ENCODE data around the gene TUNAR. TPM values are rescaled to one million over a fixed set of nuclear protein-coding genes. Genes with fewer than 3 reads are reported as not detected.

Gene TUNAR
- total RNA-seq, 1 experiment from 2014 or later: 0.10 TPM

DNA sequence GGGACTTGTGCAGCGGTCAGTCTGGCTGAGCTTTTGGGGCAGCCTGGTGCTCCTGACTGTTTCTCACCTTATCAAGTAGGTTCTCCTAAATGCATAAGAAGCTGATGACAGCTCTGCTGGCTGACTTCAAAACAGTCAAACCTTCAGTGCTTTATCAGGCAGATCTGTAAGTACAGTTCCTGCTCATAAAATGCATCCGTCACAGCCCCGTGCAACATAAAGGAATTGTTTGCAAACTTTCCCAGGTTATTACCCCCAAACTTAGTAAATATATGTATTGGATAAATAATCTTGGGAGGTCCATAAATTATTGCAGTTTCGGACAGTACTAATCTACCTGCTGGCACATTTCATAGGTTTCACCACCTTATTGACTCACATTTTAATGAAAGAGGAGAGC is 10.7 kb downstream of the TUNAR start:
- DNase-seq (ENCODE audit: low read depth, low spot score) (no peak), ATAC-seq (no peak)
- BruUV-seq (replicated peaks): no TSS peak
- TF ChIP-seq SIN3A (IDR thresholded peaks at IDR 0.05; ENCODE audit: borderline replicate concordance, insufficient read depth, low read depth, low read length) (no peak), TCF7L2 (IDR thresholded peaks at IDR 0.05; ENCODE audit: low read depth, low read length) (no peak), REST (IDR thresholded peaks at IDR 0.05; ENCODE audit: insufficient read depth in 1 of 2, low read depth in 2 of 2, low read length in 1 of 2) (no peak), POLR2AphosphoS5 (IDR thresholded peaks at IDR 0.05; ENCODE audit: low read depth, low read length) (no peak)
- TF ChIP-seq, protein P1, sequence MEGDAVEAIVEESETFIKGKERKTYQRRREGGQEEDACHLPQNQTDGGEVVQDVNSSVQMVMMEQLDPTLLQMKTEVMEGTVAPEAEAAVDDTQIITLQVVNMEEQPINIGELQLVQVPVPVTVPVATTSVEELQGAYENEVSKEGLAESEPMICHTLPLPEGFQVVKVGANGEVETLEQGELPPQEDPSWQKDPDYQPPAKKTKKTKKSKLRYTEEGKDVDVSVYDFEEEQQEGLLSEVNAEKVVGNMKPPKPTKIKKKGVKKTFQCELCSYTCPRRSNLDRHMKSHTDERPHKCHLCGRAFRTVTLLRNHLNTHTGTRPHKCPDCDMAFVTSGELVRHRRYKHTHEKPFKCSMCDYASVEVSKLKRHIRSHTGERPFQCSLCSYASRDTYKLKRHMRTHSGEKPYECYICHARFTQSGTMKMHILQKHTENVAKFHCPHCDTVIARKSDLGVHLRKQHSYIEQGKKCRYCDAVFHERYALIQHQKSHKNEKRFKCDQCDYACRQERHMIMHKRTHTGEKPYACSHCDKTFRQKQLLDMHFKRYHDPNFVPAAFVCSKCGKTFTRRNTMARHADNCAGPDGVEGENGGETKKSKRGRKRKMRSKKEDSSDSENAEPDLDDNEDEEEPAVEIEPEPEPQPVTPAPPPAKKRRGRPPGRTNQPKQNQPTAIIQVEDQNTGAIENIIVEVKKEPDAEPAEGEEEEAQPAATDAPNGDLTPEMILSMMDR (IDR thresholded peaks at IDR 0.05): no peak
- Histone ChIP-seq H3K36me3 (ENCODE audit: control insufficient read depth, insufficient read depth, low read length) (no peaks in the 10 kb centered on the region), H3K27ac (ENCODE audit: low read length) (no peak overlapping the region), H3K27me3 (ENCODE audit: control insufficient read depth, insufficient read depth, low read length) (no peaks in the 10 kb centered on the region), H3K4me3 (ENCODE audit: low read depth in 2 of 2, low read length in 2 of 2) (no peak overlapping the region), H3K4me1 (ENCODE audit: control insufficient read depth, insufficient read depth, low read length) (no peaks in the 10 kb centered on the region), H3K9me3 (ENCODE audit: control insufficient read depth, insufficient read depth, low read depth, low read length) (no peaks in the 10 kb centered on the region)
- in situ Hi-C loops (cut with HindIII; ENCODE audit: low pct_unique_long_range_greater_than_20kb, low sequenced_read_pairs): no loop called here
- intact Hi-C loops (cut with micrococcal nuclease; ENCODE audit: unreplicated experiment): no loop called here
- POLR2A ChIA-PET: no interaction called here
- CTCF ChIA-PET: no interaction called here

DNA sequence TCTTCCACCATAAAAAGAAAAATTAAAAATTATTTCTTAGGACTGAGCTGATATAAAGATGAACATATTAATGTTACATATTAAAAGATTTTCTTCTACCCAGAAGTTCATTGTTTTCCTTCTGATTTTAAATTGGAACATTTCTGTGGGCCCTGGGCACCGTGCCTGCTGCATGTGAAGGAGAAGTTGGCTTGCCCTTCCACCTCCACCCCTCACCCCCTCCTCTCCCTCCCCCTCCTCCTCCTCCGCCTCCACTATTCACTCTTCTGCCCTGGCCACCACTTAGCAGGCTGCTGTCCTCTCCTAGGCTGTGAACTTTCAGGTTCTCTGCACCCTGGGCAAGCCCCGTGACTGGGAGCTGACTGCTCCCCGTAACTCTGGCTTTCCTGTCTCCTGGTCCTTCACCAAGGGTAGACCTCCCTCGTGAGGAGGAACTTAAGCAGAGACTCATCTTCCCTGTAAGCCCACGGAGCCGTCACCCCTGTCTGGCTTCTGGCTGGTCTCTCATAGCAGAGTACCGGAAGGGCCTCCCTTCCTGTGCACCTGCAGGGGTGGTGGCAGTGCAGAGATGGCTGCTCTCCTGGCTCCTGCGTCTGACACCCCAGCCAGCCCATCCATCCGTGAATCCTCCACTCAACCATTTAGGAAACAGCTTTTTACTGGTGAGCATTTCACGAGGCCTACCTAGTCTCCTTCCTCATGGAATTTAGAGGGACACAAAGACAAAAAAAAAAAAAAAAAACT is 12.8 kb downstream of the TUNAR start:
- DNase-seq (ENCODE audit: low read depth, low spot score): no peak
- CTCF ChIA-PET: interaction anchor here (0.7 kb wide), 1 partner anchor 174 kb away, joined by 4 read pairs; no protein-coding TSS in a partner anchor
- no peak for ATAC-seq
- POLR2A ChIA-PET: no interaction called here
- Histone ChIP-seq H3K9me3 (ENCODE audit: control insufficient read depth, insufficient read depth, low read depth, low read length) (no peaks in the 10 kb centered on the region), H3K4me3 (ENCODE audit: low read depth in 2 of 2, low read length in 2 of 2) (no peak overlapping the region), H3K36me3 (ENCODE audit: control insufficient read depth, insufficient read depth, low read length) (no peaks in the 10 kb centered on the region), H3K4me1 (ENCODE audit: control insufficient read depth, insufficient read depth, low read length) (no peaks in the 10 kb centered on the region), H3K27ac (ENCODE audit: low read length) (no peak overlapping the region), H3K27me3 (ENCODE audit: control insufficient read depth, insufficient read depth, low read length) (no peaks in the 10 kb centered on the region)
- no TSS peak for BruUV-seq (replicated peaks)
- in situ Hi-C loops (cut with HindIII; ENCODE audit: low pct_unique_long_range_greater_than_20kb, low sequenced_read_pairs): no loop called here
- intact Hi-C loops (cut with micrococcal nuclease; ENCODE audit: unreplicated experiment): no loop called here
- TF ChIP-seq SIN3A (IDR thresholded peaks at IDR 0.05; ENCODE audit: borderline replicate concordance, insufficient read depth, low read depth, low read length) (no peak), REST (IDR thresholded peaks at IDR 0.05; ENCODE audit: insufficient read depth in 1 of 2, low read depth in 2 of 2, low read length in 1 of 2) (no peak), TCF7L2 (IDR thresholded peaks at IDR 0.05; ENCODE audit: low read depth, low read length) (no peak), POLR2AphosphoS5 (IDR thresholded peaks at IDR 0.05; ENCODE audit: low read depth, low read length) (no peak)
- TF ChIP-seq, protein P1 (IDR thresholded peaks at IDR 0.05): no peak
